ENCODE data around the gene RNF126.
"Not testable (repeated sequence)": the region's sequence is repeated elsewhere in the genome, so short reads cannot be mapped to it uniquely, and the experiment has no call there.

DNA sequence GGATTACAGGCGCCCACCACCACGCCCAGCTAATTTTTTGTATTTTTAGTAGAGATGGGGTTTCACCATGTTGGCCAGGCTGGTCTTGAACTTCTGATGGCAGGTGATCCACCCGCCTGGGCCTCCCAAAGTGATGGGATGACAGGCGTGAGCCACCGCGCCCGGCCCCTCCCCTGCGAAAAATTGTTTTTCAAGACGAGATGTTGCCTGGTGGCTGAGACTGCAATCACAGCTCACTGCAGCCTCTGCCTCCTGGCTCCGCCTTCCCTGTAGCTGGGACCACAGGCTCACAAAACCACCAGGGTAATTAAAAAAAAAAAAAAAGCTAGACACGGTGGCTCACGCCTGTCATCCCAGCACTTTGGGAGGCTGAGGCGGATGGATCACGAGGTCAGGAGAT is 36.9 kb upstream of the RNF126 start:
- TF ChIP-seq, protein P1, sequence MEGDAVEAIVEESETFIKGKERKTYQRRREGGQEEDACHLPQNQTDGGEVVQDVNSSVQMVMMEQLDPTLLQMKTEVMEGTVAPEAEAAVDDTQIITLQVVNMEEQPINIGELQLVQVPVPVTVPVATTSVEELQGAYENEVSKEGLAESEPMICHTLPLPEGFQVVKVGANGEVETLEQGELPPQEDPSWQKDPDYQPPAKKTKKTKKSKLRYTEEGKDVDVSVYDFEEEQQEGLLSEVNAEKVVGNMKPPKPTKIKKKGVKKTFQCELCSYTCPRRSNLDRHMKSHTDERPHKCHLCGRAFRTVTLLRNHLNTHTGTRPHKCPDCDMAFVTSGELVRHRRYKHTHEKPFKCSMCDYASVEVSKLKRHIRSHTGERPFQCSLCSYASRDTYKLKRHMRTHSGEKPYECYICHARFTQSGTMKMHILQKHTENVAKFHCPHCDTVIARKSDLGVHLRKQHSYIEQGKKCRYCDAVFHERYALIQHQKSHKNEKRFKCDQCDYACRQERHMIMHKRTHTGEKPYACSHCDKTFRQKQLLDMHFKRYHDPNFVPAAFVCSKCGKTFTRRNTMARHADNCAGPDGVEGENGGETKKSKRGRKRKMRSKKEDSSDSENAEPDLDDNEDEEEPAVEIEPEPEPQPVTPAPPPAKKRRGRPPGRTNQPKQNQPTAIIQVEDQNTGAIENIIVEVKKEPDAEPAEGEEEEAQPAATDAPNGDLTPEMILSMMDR (conservative IDR thresholded peaks at IDR 0.05; ENCODE audit: low read depth, low read length) = not testable (repeated sequence)
- not testable (repeated sequence) for TF ChIP-seq EZH2 (IDR thresholded peaks at IDR 0.05; ENCODE audit: borderline replicate concordance, low read depth, low read length, poor library complexity, severe bottlenecking)

Data from A673 (cell line).